LNCAP (cell line): Measurements from ENCODE around the gene NFAT5.

Experiments
- CTCF ChIP-seq: fragments of 450-650 bp; IDR thresholded peaks from 2 replicates; pipeline ENCODE4 v1.5.1; 2017; ENCODE audit warnings: mild to moderate bottlenecking

The NFAT5 gene

GRCh38 chr16:69626256-69626655, 60.5 kb downstream of the NFAT5 start:
- no peak for TF ChIP-seq CTCF

- no peak for TF ChIP-seq CTCF
These were observed 67.1 kb downstream of the NFAT5 start for GRCh38 chr16:69632828-69633227.

- no peak for TF ChIP-seq CTCF
These were observed 67.6 kb downstream of the NFAT5 start for GRCh38 chr16:69633375-69633774.

GRCh38 chr16:69644790-69645189, 79.0 kb downstream of the NFAT5 start:
- no peak for TF ChIP-seq CTCF

- TF ChIP-seq CTCF = no peak
These were observed 81.3 kb downstream of the NFAT5 start for GRCh38 chr16:69647020-69647419.

- TF ChIP-seq CTCF = no peak
These were observed 85.5 kb downstream of the NFAT5 start for GRCh38 chr16:69651217-69651616.

GRCh38 chr16:69654280-69654931, 88.6 kb downstream of the NFAT5 start:
- no peak for TF ChIP-seq CTCF

- no peak for TF ChIP-seq CTCF
These were observed 94.4 kb downstream of the NFAT5 start for GRCh38 chr16:69660166-69660565.
